Stomach (tissue), 4 donors: ENCODE results near the gene PDE4D.

Source experiments
- EP300 ChIP-seq: sonication (generic); formaldehyde crosslinking; IDR thresholded peaks from one replicate; pipeline ENCODE4 v1.6.1; 2017; ENCODE audit warnings: antibody characterized with exemption
- POLR2A ChIP-seq, 4 donors: fragments of 450-650 bp; IDR thresholded peaks; one replicate each; pipeline ENCODE4 v1.6.1; 2016; ENCODE audit warnings: antibody characterized with exemption in 4 of 4, control low read depth in 2 of 4, mild to moderate bottlenecking in 1 of 4, moderate library complexity in 1 of 4
- POLR2AphosphoS5 ChIP-seq, 3 donors: sonication (generic); formaldehyde crosslinking; IDR thresholded peaks; one replicate each; pipeline ENCODE4 v1.6.1; 2016; ENCODE audit warnings: antibody characterized with exemption in 3 of 3
- TF ChIP-seq, protein P1 (sequence below), 7 experiments: fragments of 450-650 bp in 4 of 7; fragments of 200-600 bp in 3 of 7; sonication (generic) in 3 of 7; IDR thresholded peaks; one replicate each; pipeline ENCODE4 v1.5.1; 2016 to 2019; ENCODE audit warnings: antibody characterized with exemption in 7 of 7, control low read depth in 2 of 7, mild to moderate bottlenecking in 1 of 7

DNA sequence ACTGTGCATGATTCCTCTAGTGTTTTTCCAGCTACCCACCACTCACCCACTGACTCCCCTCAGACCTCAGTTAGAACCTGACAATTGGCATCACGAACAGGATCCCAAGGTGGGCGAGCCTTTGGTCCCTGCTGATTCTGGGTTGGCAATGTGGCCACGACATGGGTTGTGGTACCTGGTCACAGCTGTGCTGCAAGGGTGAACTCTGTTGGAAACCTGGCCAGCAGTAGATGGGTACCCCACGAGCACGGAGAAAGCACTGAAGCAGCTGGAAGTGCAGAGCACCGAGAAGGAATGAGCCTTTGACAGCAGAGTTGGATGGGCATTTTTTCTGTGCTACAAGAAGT is 180.1 kb downstream of the PDE4D start:
- TF ChIP-seq POLR2AphosphoS5 (IDR thresholded peaks at IDR 0.05) (no peak), EP300 (no peak), POLR2A (IDR thresholded peaks at IDR 0.05) (no peak)
- TF ChIP-seq, protein P1, sequence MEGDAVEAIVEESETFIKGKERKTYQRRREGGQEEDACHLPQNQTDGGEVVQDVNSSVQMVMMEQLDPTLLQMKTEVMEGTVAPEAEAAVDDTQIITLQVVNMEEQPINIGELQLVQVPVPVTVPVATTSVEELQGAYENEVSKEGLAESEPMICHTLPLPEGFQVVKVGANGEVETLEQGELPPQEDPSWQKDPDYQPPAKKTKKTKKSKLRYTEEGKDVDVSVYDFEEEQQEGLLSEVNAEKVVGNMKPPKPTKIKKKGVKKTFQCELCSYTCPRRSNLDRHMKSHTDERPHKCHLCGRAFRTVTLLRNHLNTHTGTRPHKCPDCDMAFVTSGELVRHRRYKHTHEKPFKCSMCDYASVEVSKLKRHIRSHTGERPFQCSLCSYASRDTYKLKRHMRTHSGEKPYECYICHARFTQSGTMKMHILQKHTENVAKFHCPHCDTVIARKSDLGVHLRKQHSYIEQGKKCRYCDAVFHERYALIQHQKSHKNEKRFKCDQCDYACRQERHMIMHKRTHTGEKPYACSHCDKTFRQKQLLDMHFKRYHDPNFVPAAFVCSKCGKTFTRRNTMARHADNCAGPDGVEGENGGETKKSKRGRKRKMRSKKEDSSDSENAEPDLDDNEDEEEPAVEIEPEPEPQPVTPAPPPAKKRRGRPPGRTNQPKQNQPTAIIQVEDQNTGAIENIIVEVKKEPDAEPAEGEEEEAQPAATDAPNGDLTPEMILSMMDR (IDR thresholded peaks at IDR 0.05) = no peak
